ENCODE results near the gene PIP5KL1. TPM values are rescaled to one million over a fixed set of nuclear protein-coding genes. Genes with fewer than 3 reads are reported as not detected.

Gene PIP5KL1
- total and polyA plus RNA-seq, 2 of the 4 experiments (the other 2 are of a cell fraction) = 0.36 to 3.6 TPM

DNA sequence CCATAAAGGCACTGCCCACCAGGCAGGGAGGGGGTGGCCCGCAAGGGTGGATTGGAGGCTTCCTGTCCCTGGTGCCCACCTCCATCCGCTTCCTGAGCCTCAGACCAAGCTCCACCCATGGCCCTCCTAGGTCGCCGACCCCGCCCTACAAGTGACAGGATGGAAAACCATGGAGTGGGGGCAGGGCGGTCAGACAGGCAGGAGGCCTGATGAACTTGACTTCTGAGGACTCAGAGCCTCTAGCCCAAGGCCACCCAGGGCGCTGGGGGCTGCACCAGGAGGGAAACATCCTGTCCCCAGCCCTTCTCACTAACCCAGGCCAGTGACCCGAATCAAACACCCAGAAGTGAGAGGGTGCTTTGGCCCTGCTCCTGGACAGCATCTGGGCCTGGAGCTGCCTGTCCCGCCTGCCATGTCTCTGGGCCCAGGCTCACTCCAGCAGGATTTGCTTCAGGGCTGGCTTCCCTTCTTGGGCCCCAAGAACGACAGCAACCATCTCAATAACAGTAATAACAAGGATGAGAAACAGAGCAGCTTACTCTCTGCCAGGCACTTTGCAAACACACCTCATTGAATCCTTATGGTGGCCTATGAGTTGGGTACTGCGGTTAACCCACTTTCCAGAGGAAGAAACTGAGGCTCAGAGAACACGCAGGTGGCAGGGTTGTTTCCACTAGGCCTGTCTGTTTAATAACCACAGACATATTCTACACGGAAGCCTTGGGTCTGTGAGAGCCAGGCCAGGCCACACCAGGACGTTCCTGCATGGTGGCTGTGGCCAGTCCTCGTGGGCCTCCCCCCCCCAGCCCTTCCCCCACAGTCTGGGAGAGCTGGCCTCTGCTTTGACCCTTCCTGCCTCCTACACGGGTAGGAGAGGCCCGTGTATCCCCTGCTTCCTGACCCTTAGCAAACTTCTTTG lies 26.8 kb downstream of the PIP5KL1 start (continued):
- TF ChIP-seq CEBPB (IDR thresholded peaks at IDR 0.05; ENCODE audit: low read depth, low read length) = no peak

DNA sequence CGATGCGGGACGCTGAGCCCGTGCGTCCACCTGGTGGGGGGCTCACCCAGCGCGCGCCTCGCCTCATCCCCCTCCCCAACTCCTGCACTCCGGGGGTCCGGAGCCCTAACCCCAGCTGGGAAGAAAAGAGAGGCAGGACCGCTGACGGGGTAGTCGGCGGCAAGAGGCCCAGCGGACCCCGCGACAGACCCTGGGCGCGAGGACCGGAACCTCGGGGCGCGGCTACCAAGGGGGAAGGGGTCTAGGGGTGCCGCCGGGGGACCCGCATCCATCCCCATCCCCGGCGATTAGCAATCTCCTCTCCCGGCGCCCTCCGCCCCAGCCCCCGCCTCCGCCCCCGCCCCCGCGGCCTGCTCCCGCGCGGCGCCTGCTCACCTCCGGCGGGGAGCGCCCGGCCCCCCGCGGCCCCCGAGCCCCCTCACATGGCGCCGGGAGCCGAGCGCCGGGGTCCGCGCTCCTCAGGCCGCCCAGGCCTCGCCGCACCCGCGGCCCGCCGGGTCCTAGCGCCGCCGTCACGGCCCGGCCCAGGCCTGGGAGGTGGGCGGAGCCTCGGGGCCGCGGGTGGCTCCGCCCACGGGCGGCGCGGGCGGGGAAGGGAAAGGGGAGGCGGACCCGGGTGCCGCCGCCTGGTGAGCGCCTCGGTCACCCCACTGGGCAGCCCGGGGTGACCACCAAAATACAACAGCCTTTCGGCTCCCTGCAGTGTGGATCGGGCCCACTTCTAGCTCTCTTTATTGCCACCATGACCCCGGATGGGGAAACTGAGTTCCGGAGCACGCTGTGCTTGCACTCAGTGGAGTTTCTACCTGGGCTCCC lies 31.2 kb downstream of the PIP5KL1 start, which contains the start of gene ST6GALNAC6:
Gene ST6GALNAC6, minus strand, starts transcription at position 476 of the 816 bp plus-strand sequence. CDS start 1,622 bp downstream, outside the sequence.
- Histone ChIP-seq H2BK20ac (ENCODE audit: low read depth, low read length) (peak within 1 kb of the TSS; percentile 80), H3K36me3 (ENCODE audit: control insufficient read depth, insufficient read depth, low read length) (peaks cover 19% of the 10 kb centered on the region), H3K4me2 (ENCODE audit: low read depth, low read length) (peak within 1 kb of the TSS; percentile 97), H2AFZ (replicated peaks; ENCODE audit: low read length, poor library complexity) (peak within 1 kb of the TSS; percentile 91), H3K27me3 (ENCODE audit: control insufficient read depth, insufficient read depth, low read length) (no peaks in the 10 kb centered on the region), H2AK9ac (replicated peaks; ENCODE audit: low read depth, low read length, poor library complexity) (peak within 1 kb of the TSS; percentile 88), H2BK5ac (ENCODE audit: low read depth, low read length, poor library complexity, severe bottlenecking) (peak within 1 kb of the TSS; percentile 89), H3K9ac (ENCODE audit: low read depth, low read length) (peak within 1 kb of the TSS; percentile 91), H3K14ac (replicated peaks; ENCODE audit: low read depth, low read length) (peak within 1 kb of the TSS; percentile 85), H3K27ac (ENCODE audit: insufficient read depth, low read length) (peak within 1 kb of the TSS; percentile 95), H3K18ac (ENCODE audit: low read depth, low read length) (peak within 1 kb of the TSS; percentile 90), H3K23ac (ENCODE audit: low read depth, low read length) (peak within 1 kb of the TSS; percentile 91), H2BK120ac (ENCODE audit: low read depth, low read length) (peak within 1 kb of the TSS; percentile 81), H3K4me1 (ENCODE audit: control insufficient read depth, insufficient read depth, low read length) (peaks cover 30% of the 10 kb centered on the region), H3K9me3 (ENCODE audit: control insufficient read depth, insufficient read depth, low read length) (no peaks in the 10 kb centered on the region), H2BK15ac (ENCODE audit: low read depth, low read length) (peak within 1 kb of the TSS; percentile 92; the same call in 1 of the 3 replicates), H3K4ac (ENCODE audit: low read depth, low read length) (peak within 1 kb of the TSS; percentile 90), H4K91ac (ENCODE audit: insufficient read depth, low read depth, low read length) (peak within 1 kb of the TSS; percentile 68), H4K5ac (ENCODE audit: low read depth, low read length) (peak within 1 kb of the TSS; percentile 55), H3K79me1 (ENCODE audit: low read depth in 1 of 2, low read length in 2 of 2) (peaks cover 19 to 50% of the 10 kb centered on the region in 2 experiments; a peak in 3 of 4 replicates), H3K56ac (ENCODE audit: extremely low read depth, insufficient read depth, low read length) (peak within 1 kb of the TSS; percentile 84), H4K8ac (ENCODE audit: low read depth in 2 of 2, low read length in 2 of 2) (peak within 1 kb of the TSS; percentile 93 to 95), H3K9me1 (ENCODE audit: insufficient read depth, low read length) (peaks cover 16% of the 10 kb centered on the region), H4K20me1 (ENCODE audit: insufficient read depth, low read length) (peaks cover 27% of the 10 kb centered on the region), H3K4me3 (ENCODE audit: insufficient read depth, low read depth, low read length) (peak within 1 kb of the TSS; percentile 98), H2AK5ac (ENCODE audit: low read depth, low read length) (peak within 1 kb of the TSS; percentile 90)
- ChIA-PET CTCF (interaction anchor here (0.5 to 1.2 kb wide), 2 partner anchors 107 to 165 kb away, joined by 3 to 4 read pairs; partner anchors contain the start of gene TOR2A), POLR2A (ENCODE audit: unreplicated experiment) (no interaction called here)
- peak; percentile 68 for DNase-seq
- in situ Hi-C loops (cut with MboI; ENCODE audit: low sequenced_read_pairs) (no loop called here), intact Hi-C loops (cut with micrococcal nuclease) (no loop called here), dilution Hi-C loops (cut with HindIII; ENCODE audit: low sequenced_read_pairs, unreplicated experiment) (no loop called here)
- 2% methylated on average over 30 of the region's 89 CpGs; no CpG with 5 or more reads in 1 of the 2 experiments for WGBS, 2 experiments (ENCODE audit: extremely low coverage in 2 of 2, insufficient read length in 1 of 2)
- ATAC-seq (ENCODE audit: low read depth) = peak; percentile 83
- BruUV-seq (replicated peaks) = no TSS peak
- TF ChIP-seq NFE2L2 (IDR thresholded peaks at IDR 0.05; ENCODE audit: low read depth, low read length) = no peak
- TF ChIP-seq SMC3 (IDR thresholded peaks at IDR 0.05; ENCODE audit: low read depth, low read length) = no peak
- TF ChIP-seq MXI1 (IDR thresholded peaks at IDR 0.05; ENCODE audit: borderline replicate concordance, low read depth, low read length) = peak; percentile 46; the same call in 1 of the 2 replicates
- TF ChIP-seq BHLHE40 (IDR thresholded peaks at IDR 0.05; ENCODE audit: low read depth, low read length) = no peak
- TF ChIP-seq, protein P1, sequence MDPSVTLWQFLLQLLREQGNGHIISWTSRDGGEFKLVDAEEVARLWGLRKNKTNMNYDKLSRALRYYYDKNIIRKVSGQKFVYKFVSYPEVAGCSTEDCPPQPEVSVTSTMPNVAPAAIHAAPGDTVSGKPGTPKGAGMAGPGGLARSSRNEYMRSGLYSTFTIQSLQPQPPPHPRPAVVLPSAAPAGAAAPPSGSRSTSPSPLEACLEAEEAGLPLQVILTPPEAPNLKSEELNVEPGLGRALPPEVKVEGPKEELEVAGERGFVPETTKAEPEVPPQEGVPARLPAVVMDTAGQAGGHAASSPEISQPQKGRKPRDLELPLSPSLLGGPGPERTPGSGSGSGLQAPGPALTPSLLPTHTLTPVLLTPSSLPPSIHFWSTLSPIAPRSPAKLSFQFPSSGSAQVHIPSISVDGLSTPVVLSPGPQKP (IDR thresholded peaks at IDR 0.05; ENCODE audit: borderline replicate concordance, low read depth, low read length) = no peak
- TF ChIP-seq RFX5 (IDR thresholded peaks at IDR 0.05; ENCODE audit: low read depth, low read length) = no peak
- TF ChIP-seq POLR2A (IDR thresholded peaks at IDR 0.05; ENCODE audit: low read depth, low read length) = no peak
- TF ChIP-seq, protein P2, sequence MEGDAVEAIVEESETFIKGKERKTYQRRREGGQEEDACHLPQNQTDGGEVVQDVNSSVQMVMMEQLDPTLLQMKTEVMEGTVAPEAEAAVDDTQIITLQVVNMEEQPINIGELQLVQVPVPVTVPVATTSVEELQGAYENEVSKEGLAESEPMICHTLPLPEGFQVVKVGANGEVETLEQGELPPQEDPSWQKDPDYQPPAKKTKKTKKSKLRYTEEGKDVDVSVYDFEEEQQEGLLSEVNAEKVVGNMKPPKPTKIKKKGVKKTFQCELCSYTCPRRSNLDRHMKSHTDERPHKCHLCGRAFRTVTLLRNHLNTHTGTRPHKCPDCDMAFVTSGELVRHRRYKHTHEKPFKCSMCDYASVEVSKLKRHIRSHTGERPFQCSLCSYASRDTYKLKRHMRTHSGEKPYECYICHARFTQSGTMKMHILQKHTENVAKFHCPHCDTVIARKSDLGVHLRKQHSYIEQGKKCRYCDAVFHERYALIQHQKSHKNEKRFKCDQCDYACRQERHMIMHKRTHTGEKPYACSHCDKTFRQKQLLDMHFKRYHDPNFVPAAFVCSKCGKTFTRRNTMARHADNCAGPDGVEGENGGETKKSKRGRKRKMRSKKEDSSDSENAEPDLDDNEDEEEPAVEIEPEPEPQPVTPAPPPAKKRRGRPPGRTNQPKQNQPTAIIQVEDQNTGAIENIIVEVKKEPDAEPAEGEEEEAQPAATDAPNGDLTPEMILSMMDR (conservative IDR thresholded peaks at IDR 0.05; ENCODE audit: low read depth, low read length) = no peak
- peak; percentile 74; the same call in 1 of the 2 replicates for TF ChIP-seq MAZ (IDR thresholded peaks at IDR 0.05; ENCODE audit: borderline replicate concordance, low read depth, low read length)
- TF ChIP-seq FOS (IDR thresholded peaks at IDR 0.05; ENCODE audit: low read depth, low read length) = no peak

All from IMR-90 (cell line).